Upper lobe of right lung (tissue), 1 donor: ENCODE data around the gene GJB4. TPM values are rescaled to one million over a fixed set of nuclear protein-coding genes. Genes with fewer than 3 reads are reported as not detected.

Experiments
- ATAC-seq: fragments of 200-7000 bp; cut with Tn5 transposase; one replicate; pipeline ENCODE4 v1.9.1; 2020; ENCODE audit warnings: mild to moderate bottlenecking, moderate library complexity
- DNase-seq: peaks from one replicate; pipeline ENCODE4 v3.0.0-alpha.2; 2020
- H3K27ac ChIP-seq: fragments of 200-600 bp; one replicate; pipeline ENCODE4 v1.8.0; 2022
- H3K27me3 ChIP-seq: fragments of 200-600 bp; one replicate; pipeline ENCODE4 v1.8.0; 2022; ENCODE audit warnings: mild to moderate bottlenecking
- H3K36me3 ChIP-seq: fragments of 200-600 bp; one replicate; pipeline ENCODE4 v1.8.0; 2022
- H3K4me1 ChIP-seq: fragments of 200-600 bp; one replicate; pipeline ENCODE4 v1.8.0; 2022
- H3K4me3 ChIP-seq: fragments of 200-600 bp; one replicate; pipeline ENCODE4 v1.8.0; 2022; ENCODE audit warnings: mild to moderate bottlenecking
- H3K9me3 ChIP-seq: fragments of 200-600 bp; one replicate; pipeline ENCODE4 v1.8.0; 2022
- CTCF ChIP-seq: fragments of 200-600 bp; IDR thresholded peaks from one replicate; pipeline ENCODE4 v1.8.0; 2022; ENCODE audit warnings: antibody characterized with exemption
- intact Hi-C: fragments of 100-400 bp; cut with DNase I; formaldehyde crosslinking; loops from one replicate; pipeline ENCODE4 v1.11.0; 2022
- total RNA-seq: library from RNA; stranded (reverse); fragmentation: NEBNext Ultra II Directional; extraction: Animal tissue kit (Norgen Biotek cat#: 25700); gene quantifications from one replicate; pipeline ENCODE4 v1.2.1, GENCODE V29; 2021
- donor health status: DM: no; HTN: yes; CAD: no; lungs with severe emphysema.

Gene GJB4
- total RNA-seq, 1 donor from 2014 or later: not detected

GRCh38 chr1:34777519-34778321 is 18.2 kb downstream of the GJB4 start:
- ATAC-seq (peak; percentile 58), DNase-seq (peak; percentile 37)
- Histone ChIP-seq H3K27ac (no peak overlapping the region), H3K27me3 (peaks cover 40% of the 10 kb centered on the region), H3K9me3 (no peaks in the 10 kb centered on the region), H3K36me3 (no peaks in the 10 kb centered on the region), H3K4me1 (peaks cover 13% of the 10 kb centered on the region), H3K4me3 (no peak overlapping the region)
- TF ChIP-seq CTCF: no peak
- intact Hi-C loops: no loop called here

DNA sequence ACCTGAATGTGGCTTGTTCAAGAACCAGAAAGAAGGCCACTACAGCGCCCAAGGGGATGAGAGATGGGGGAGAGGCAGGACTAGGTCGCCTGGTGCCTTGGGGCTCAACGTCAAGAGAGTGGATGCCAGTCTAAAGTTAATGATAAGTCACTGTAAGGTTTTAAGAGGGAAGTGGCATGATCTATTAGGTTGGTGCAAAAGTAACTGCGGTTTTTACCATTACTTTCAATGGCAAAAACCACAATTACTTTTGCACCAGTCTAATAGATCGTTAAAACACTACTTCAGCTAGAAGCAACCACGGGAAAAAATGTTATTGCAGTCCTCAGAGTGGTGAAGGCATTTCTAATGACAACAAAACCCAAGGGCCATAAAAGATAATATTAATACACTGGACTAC is 18.8 kb downstream of the GJB4 start:
- DNase-seq: peak; percentile 9
- intact Hi-C loops: no loop called here
- no peaks in the 10 kb centered on the region for H3K36me3 ChIP-seq

GRCh38 chr1:34779005-34779404 is 19.5 kb downstream of the GJB4 start:
- Histone ChIP-seq H3K27ac (no peak overlapping the region), H3K27me3 (peaks cover 40% of the 10 kb centered on the region), H3K4me1 (peaks cover 13% of the 10 kb centered on the region), H3K36me3 (no peaks in the 10 kb centered on the region), H3K9me3 (no peaks in the 10 kb centered on the region), H3K4me3 (no peak overlapping the region)
- no peak for TF ChIP-seq CTCF
- intact Hi-C loops: no loop called here
- no peak for DNase-seq
- ATAC-seq: no peak

More for the DNA sequence above, 18.8 kb downstream of the GJB4 start:
- Histone ChIP-seq H3K4me3 (no peak overlapping the region), H3K27me3 (peaks cover 40% of the 10 kb centered on the region), H3K9me3 (no peaks in the 10 kb centered on the region), H3K4me1 (peaks cover 13% of the 10 kb centered on the region), H3K27ac (no peak overlapping the region)
- no peak for TF ChIP-seq CTCF
- no peak for ATAC-seq

DNA sequence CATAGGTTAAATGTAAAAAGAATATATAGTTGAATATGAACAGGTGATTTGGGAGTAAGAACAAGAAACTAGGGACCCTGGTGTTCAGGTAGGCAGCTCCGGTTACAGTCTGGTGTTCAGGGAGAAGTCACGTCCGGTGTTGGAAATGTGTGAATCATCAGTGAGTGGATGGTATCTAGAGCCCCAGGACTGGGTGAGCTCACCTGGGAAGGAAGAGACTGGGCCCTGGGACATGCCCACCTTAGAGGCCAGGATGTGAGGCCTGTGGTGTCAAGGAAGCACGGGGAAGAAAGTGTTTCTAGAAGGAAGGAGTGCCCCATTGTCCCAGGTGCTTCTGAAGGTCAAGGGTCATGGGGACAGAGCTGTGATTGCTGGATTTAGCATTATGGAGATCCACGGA is 20.0 kb downstream of the GJB4 start:
- ATAC-seq (no peak), DNase-seq (peak; percentile 12)
- H3K27ac ChIP-seq: no peak overlapping the region
- no peaks in the 10 kb centered on the region for H3K9me3 ChIP-seq
- no peak for TF ChIP-seq CTCF
- H3K4me3 ChIP-seq: no peak overlapping the region
- intact Hi-C loops: no loop called here
- peaks cover 40% of the 10 kb centered on the region for H3K27me3 ChIP-seq
- peaks cover 13% of the 10 kb centered on the region for H3K4me1 ChIP-seq
- H3K36me3 ChIP-seq: no peaks in the 10 kb centered on the region

- H3K36me3 ChIP-seq: no peaks in the 10 kb centered on the region
- no peaks in the 10 kb centered on the region for H3K9me3 ChIP-seq
- H3K27me3 ChIP-seq: peaks cover 40% of the 10 kb centered on the region
- DNase-seq (peak; percentile 40), ATAC-seq (no peak)
- H3K4me1 ChIP-seq: peaks cover 13% of the 10 kb centered on the region
- intact Hi-C loops: no loop called here
- no peak overlapping the region for H3K27ac ChIP-seq
- no peak for TF ChIP-seq CTCF
- H3K4me3 ChIP-seq: no peak overlapping the region
Measured at GRCh38 chr1:34779962-34780361, 20.4 kb downstream of the GJB4 start.
